Stimulated activated memory B cell treated with anti-CD40 and anti-IgM and Interleukin-4, amounts not matched to agents 10 μg/mL and 1 μg/mL and 100 μg/mL, for 72 hours (primary cell): ENCODE results near the gene RCN2.
"Not testable (repeated sequence)": the region's sequence is repeated elsewhere in the genome, so short reads cannot be mapped to it uniquely, and the experiment has no call there.

Experiments
- ATAC-seq: fragments of 150-1000 bp; cut with Tn5 transposase; 2 replicates; pipeline ENCODE4 v1.10.0; 2021
- H3K27ac Mint-ChIP-seq: one replicate; pipeline ENCODE4 v1.8.0; 2022; ENCODE audit warnings: mild to moderate bottlenecking, mixed read lengths
- H3K27me3 Mint-ChIP-seq: one replicate; pipeline ENCODE4 v1.8.0; 2022; ENCODE audit warnings: mixed read lengths
- H3K36me3 Mint-ChIP-seq: one replicate; pipeline ENCODE4 v1.8.0; 2022; ENCODE audit warnings: mixed read lengths
- H3K4me1 Mint-ChIP-seq: one replicate; pipeline ENCODE4 v1.8.0; 2022; ENCODE audit warnings: mixed read lengths
- H3K4me3 Mint-ChIP-seq: one replicate; pipeline ENCODE4 v1.8.0; 2022; ENCODE audit warnings: mild to moderate bottlenecking, moderate library complexity, mixed read lengths
- H3K9me3 Mint-ChIP-seq: one replicate; pipeline ENCODE4 v1.8.0; 2022; ENCODE audit warnings: mixed read lengths

Gene RCN2

GRCh38 chr15:76931397-76932134 is at the start of gene RCN2:
Gene RCN2 (plus strand): TSS chr15:76931749. CDS start chr15:76931842, 93 bp downstream.
- ATAC-seq, result peak; percentile 99
- H3K4me3 Mint-ChIP-seq, result peak within 1 kb of the TSS; percentile 86
- H3K27ac Mint-ChIP-seq, result peak within 1 kb of the TSS; percentile 88
- H3K9me3 Mint-ChIP-seq, result no peaks in the 10 kb centered on the region
- peaks cover 29% of the 10 kb centered on the region for H3K4me1 Mint-ChIP-seq
- H3K27me3 Mint-ChIP-seq, result no peaks in the 10 kb centered on the region
- peaks cover 3% of the 10 kb centered on the region for H3K36me3 Mint-ChIP-seq

- Mint-ChIP-seq H3K36me3 (peaks cover 54% of the 10 kb centered on the region), H3K27me3 (no peaks in the 10 kb centered on the region), H3K4me1 (peaks cover 33% of the 10 kb centered on the region), H3K4me3 (no peak overlapping the region), H3K9me3 (no peaks in the 10 kb centered on the region), H3K27ac (no peak overlapping the region)
- ATAC-seq, result no peak
These were observed 46.3 kb upstream of the RCN2 start for GRCh38 chr15:76885212-76885611.

- not testable (repeated sequence) for H3K9me3 Mint-ChIP-seq, H3K27ac Mint-ChIP-seq, H3K27me3 Mint-ChIP-seq, H3K4me3 Mint-ChIP-seq, ATAC-seq
- peaks cover 63% of the 10 kb centered on the region for H3K36me3 Mint-ChIP-seq
- H3K4me1 Mint-ChIP-seq, result peaks cover 36% of the 10 kb centered on the region
These were observed 44.0 kb upstream of the RCN2 start for GRCh38 chr15:76887280-76888141.

- H3K4me3 Mint-ChIP-seq, H3K27ac Mint-ChIP-seq, H3K9me3 Mint-ChIP-seq, ATAC-seq, H3K27me3 Mint-ChIP-seq: not testable (repeated sequence)
- Mint-ChIP-seq H3K4me1 (peaks cover 47% of the 10 kb centered on the region), H3K36me3 (peaks cover 73% of the 10 kb centered on the region)
These were observed 38.7 kb upstream of the RCN2 start for GRCh38 chr15:76892836-76893235.

- Mint-ChIP-seq H3K36me3 (peaks cover 63% of the 10 kb centered on the region), H3K9me3 (no peaks in the 10 kb centered on the region), H3K4me3 (no peak overlapping the region), H3K27me3 (no peaks in the 10 kb centered on the region), H3K4me1 (peaks cover 36% of the 10 kb centered on the region), H3K27ac (no peak overlapping the region)
- ATAC-seq, result no peak
These were observed 37.4 kb upstream of the RCN2 start for GRCh38 chr15:76894174-76894573.

GRCh38 chr15:76898102-76898501 is 33.4 kb upstream of the RCN2 start:
- Mint-ChIP-seq H3K36me3 (peaks cover 37% of the 10 kb centered on the region), H3K9me3 (no peaks in the 10 kb centered on the region), H3K4me3 (no peak overlapping the region), H3K27ac (no peak overlapping the region), H3K4me1 (peaks cover 30% of the 10 kb centered on the region), H3K27me3 (no peaks in the 10 kb centered on the region)
- ATAC-seq, result no peak

GRCh38 chr15:76899176-76899930 is 32.2 kb upstream of the RCN2 start:
- H3K27ac Mint-ChIP-seq, H3K9me3 Mint-ChIP-seq, H3K27me3 Mint-ChIP-seq, ATAC-seq, H3K4me3 Mint-ChIP-seq: not testable (repeated sequence)
- H3K4me1 Mint-ChIP-seq, result peaks cover 32% of the 10 kb centered on the region
- peaks cover 24% of the 10 kb centered on the region for H3K36me3 Mint-ChIP-seq

- H3K4me1 Mint-ChIP-seq, result peaks cover 31% of the 10 kb centered on the region
- not testable (repeated sequence) for H3K9me3 Mint-ChIP-seq, H3K27ac Mint-ChIP-seq, ATAC-seq, H3K4me3 Mint-ChIP-seq, H3K27me3 Mint-ChIP-seq
- H3K36me3 Mint-ChIP-seq, result peaks cover 19% of the 10 kb centered on the region
These were observed 31.6 kb upstream of the RCN2 start for GRCh38 chr15:76899931-76900310.

- no peak for ATAC-seq
- no peaks in the 10 kb centered on the region for H3K9me3 Mint-ChIP-seq
- peaks cover 10% of the 10 kb centered on the region for H3K36me3 Mint-ChIP-seq
- peaks cover 40% of the 10 kb centered on the region for H3K4me1 Mint-ChIP-seq
- H3K4me3 Mint-ChIP-seq, result no peak overlapping the region
- no peak overlapping the region for H3K27ac Mint-ChIP-seq
- no peaks in the 10 kb centered on the region for H3K27me3 Mint-ChIP-seq
These were observed 29.6 kb upstream of the RCN2 start for GRCh38 chr15:76901965-76902364.

GRCh38 chr15:76903251-76903681 is 28.3 kb upstream of the RCN2 start:
- peak overlapping the region; percentile 94 for H3K27ac Mint-ChIP-seq

GRCh38 chr15:76904461-76905012 is 27.0 kb upstream of the RCN2 start:
- Mint-ChIP-seq H3K4me3 (peak overlapping the region; percentile 95), H3K9me3 (no peaks in the 10 kb centered on the region), H3K27me3 (no peaks in the 10 kb centered on the region), H3K36me3 (peaks cover 4% of the 10 kb centered on the region), H3K27ac (peak overlapping the region; percentile 94), H3K4me1 (peaks cover 54% of the 10 kb centered on the region)
- no peak for ATAC-seq

More at GRCh38 chr15:76903251-76903681, 28.3 kb upstream of the RCN2 start:
- Mint-ChIP-seq H3K36me3 (peaks cover 10% of the 10 kb centered on the region), H3K9me3 (no peaks in the 10 kb centered on the region), H3K4me1 (peaks cover 50% of the 10 kb centered on the region), H3K27me3 (no peaks in the 10 kb centered on the region), H3K4me3 (no peak overlapping the region)
- ATAC-seq, result no peak

GRCh38 chr15:76905013-76905839 is 26.3 kb upstream of the RCN2 start, which contains the start of gene SCAPER:
Gene SCAPER (minus strand): TSS chr15:76905340. CDS start chr15:76883817, 21,523 bp downstream.
- H3K27me3 Mint-ChIP-seq, result no peaks in the 10 kb centered on the region
- H3K27ac Mint-ChIP-seq, result peak within 1 kb of the TSS; percentile 94
- H3K4me1 Mint-ChIP-seq, result peaks cover 56% of the 10 kb centered on the region
- H3K9me3 Mint-ChIP-seq, result no peaks in the 10 kb centered on the region
- peak within 1 kb of the TSS; percentile 95 for H3K4me3 Mint-ChIP-seq
- peak; percentile 96 for ATAC-seq
- no peaks in the 10 kb centered on the region for H3K36me3 Mint-ChIP-seq

GRCh38 chr15:76905855-76906254 is 25.7 kb upstream of the RCN2 start:
- peak overlapping the region; percentile 94 for H3K27ac Mint-ChIP-seq
- no peak for ATAC-seq
- H3K9me3 Mint-ChIP-seq, result no peaks in the 10 kb centered on the region
- H3K27me3 Mint-ChIP-seq, result no peaks in the 10 kb centered on the region
- H3K36me3 Mint-ChIP-seq, result no peaks in the 10 kb centered on the region
- H3K4me1 Mint-ChIP-seq, result peaks cover 56% of the 10 kb centered on the region
- peak overlapping the region; percentile 95 for H3K4me3 Mint-ChIP-seq

GRCh38 chr15:76912430-76912829 is 19.1 kb upstream of the RCN2 start:
- H3K9me3 Mint-ChIP-seq, result no peaks in the 10 kb centered on the region
- H3K27ac Mint-ChIP-seq, result no peak overlapping the region
- no peaks in the 10 kb centered on the region for H3K27me3 Mint-ChIP-seq
- peaks cover 22% of the 10 kb centered on the region for H3K4me1 Mint-ChIP-seq
- no peak overlapping the region for H3K4me3 Mint-ChIP-seq
- no peaks in the 10 kb centered on the region for H3K36me3 Mint-ChIP-seq
- no peak for ATAC-seq
